Measurements from ENCODE around the gene KCNC3.

Gene KCNC3

GRCh38 chr19:50329146-50329925 is at the start of gene KCNC3:
Gene KCNC3 (minus strand): TSS chr19:50329377. CDS start chr19:50329082, 295 bp downstream.
- TF ChIP-seq CTCF (conservative IDR thresholded peaks at IDR 0.05; ENCODE audit: low read length) = no peak
- DNase-seq (ENCODE audit: low read depth) = peak; percentile 93
- peak within 1 kb of the TSS; percentile 37 for H3K4me3 ChIP-seq (ENCODE audit: low read length)

- no peak for DNase-seq (ENCODE audit: low read depth)
Observed at GRCh38 chr19:50378863-50379236, 49.7 kb upstream of the KCNC3 start.

GRCh38 chr19:50378169-50378862 is 49.1 kb upstream of the KCNC3 start:
- no peak overlapping the region for H3K4me3 ChIP-seq (ENCODE audit: low read length)
- TF ChIP-seq CTCF (conservative IDR thresholded peaks at IDR 0.05; ENCODE audit: low read length) = no peak
- no peak for DNase-seq (ENCODE audit: low read depth)

More at GRCh38 chr19:50378863-50379236, 49.7 kb upstream of the KCNC3 start:
- no peak for TF ChIP-seq CTCF (conservative IDR thresholded peaks at IDR 0.05; ENCODE audit: low read length)
- H3K4me3 ChIP-seq (ENCODE audit: low read length) = no peak overlapping the region

- no peak for TF ChIP-seq CTCF (conservative IDR thresholded peaks at IDR 0.05; ENCODE audit: low read length)
- DNase-seq (ENCODE audit: low read depth) = no peak
- no peak overlapping the region for H3K4me3 ChIP-seq (ENCODE audit: low read length)
Observed at GRCh38 chr19:50377517-50377916, 48.3 kb upstream of the KCNC3 start.

GRCh38 chr19:50377051-50377461 is 47.9 kb upstream of the KCNC3 start:
- TF ChIP-seq CTCF (conservative IDR thresholded peaks at IDR 0.05; ENCODE audit: low read length) = no peak
- no peak for DNase-seq (ENCODE audit: low read depth)
- H3K4me3 ChIP-seq (ENCODE audit: low read length) = peak overlapping the region; percentile 44

GRCh38 chr19:50376166-50377050 is 47.2 kb upstream of the KCNC3 start, which contains the start of gene NR1H2:
Gene NR1H2 (plus strand): TSS chr19:50376457. CDS start chr19:50377606, 1,149 bp downstream.
- no peak for TF ChIP-seq CTCF (conservative IDR thresholded peaks at IDR 0.05; ENCODE audit: low read length)

More at GRCh38 chr19:50376166-50377050, 47.2 kb upstream of the KCNC3 start, which contains the start of gene NR1H2:
- H3K4me3 ChIP-seq (ENCODE audit: low read length) = peak within 1 kb of the TSS; percentile 97
- DNase-seq (ENCODE audit: low read depth) = peak; percentile 99
